ENCODE measurements around the gene CYREN.
"Not testable (repeated sequence)": the region's sequence is repeated elsewhere in the genome, so short reads cannot be mapped to it uniquely, and the experiment has no call there.

CYREN gene

GRCh38 chr7:135175931-135176330 lies 5.4 kb upstream of the CYREN start:
- no peak for DNase-seq

- DNase-seq: no peak
Observed at GRCh38 chr7:135174941-135175340, 4.4 kb upstream of the CYREN start.

- not testable (repeated sequence) for DNase-seq
Observed at GRCh38 chr7:135173916-135174315, 3.4 kb upstream of the CYREN start.

GRCh38 chr7:135171581-135172291 lies 1.2 kb upstream of the CYREN start:
- DNase-seq: not testable (repeated sequence)

- not testable (repeated sequence) for DNase-seq
Observed at GRCh38 chr7:135170998-135171481, 533 bp upstream of the CYREN start.

GRCh38 chr7:135169964-135170273 lies 588 bp downstream of the CYREN start:
- DNase-seq: no peak

GRCh38 chr7:135169141-135169963 lies 1.2 kb downstream of the CYREN start:
- DNase-seq: no peak

- no peak for DNase-seq
Observed at GRCh38 chr7:135168489-135169140, 1.9 kb downstream of the CYREN start.

GRCh38 chr7:135168001-135168400 lies 2.5 kb downstream of the CYREN start:
- DNase-seq: no peak

- no peak for DNase-seq
Observed at GRCh38 chr7:135167365-135167917, 3.1 kb downstream of the CYREN start.

GRCh38 chr7:135166338-135166990 lies 4.0 kb downstream of the CYREN start:
- no peak for DNase-seq

GRCh38 chr7:135165862-135166261 lies 4.6 kb downstream of the CYREN start:
- DNase-seq: no peak

- DNase-seq: no peak
Observed at GRCh38 chr7:135164357-135165061, 6.0 kb downstream of the CYREN start.

- no peak for DNase-seq
Observed at GRCh38 chr7:135162382-135163001, 8.0 kb downstream of the CYREN start.

GRCh38 chr7:135161669-135162068 lies 8.8 kb downstream of the CYREN start:
- DNase-seq: no peak

- no peak for DNase-seq
Observed at GRCh38 chr7:135160858-135161653, 9.5 kb downstream of the CYREN start.

- DNase-seq: no peak
Observed at GRCh38 chr7:135160098-135160857, 10.2 kb downstream of the CYREN start.

- no peak for DNase-seq
Observed at GRCh38 chr7:135159359-135160085, 11.0 kb downstream of the CYREN start.

GRCh38 chr7:135158874-135159273 lies 11.6 kb downstream of the CYREN start:
- DNase-seq: no peak

All from right hindlimb (tissue), 1 donor.